ENCODE data around the gene CCNJ.

CCNJ gene

GRCh38 chr10:96061232-96061631 is 17.8 kb downstream of the CCNJ start:
- no peak for DNase-seq

GRCh38 chr10:96072674-96073073 is 29.3 kb downstream of the CCNJ start:
- no peak for DNase-seq

GRCh38 chr10:96073722-96074121 is 30.3 kb downstream of the CCNJ start:
- peak in 1 of 2 experiments; percentile 22 for DNase-seq

- no peak for DNase-seq
These were observed 31.4 kb downstream of the CCNJ start for GRCh38 chr10:96074776-96075175.

GRCh38 chr10:96075977-96076376 is 32.6 kb downstream of the CCNJ start:
- DNase-seq, result no peak

- no peak for DNase-seq
These were observed 33.8 kb downstream of the CCNJ start for GRCh38 chr10:96077156-96077555.

- DNase-seq, result no peak
These were observed 38.8 kb downstream of the CCNJ start for GRCh38 chr10:96082153-96082552.

GRCh38 chr10:96082748-96083147 is 39.4 kb downstream of the CCNJ start:
- no peak for DNase-seq

- no peak for DNase-seq
These were observed 45.7 kb downstream of the CCNJ start for GRCh38 chr10:96089116-96089515.

- DNase-seq, result peak; percentile 93
These were observed 46.5 kb downstream of the CCNJ start for GRCh38 chr10:96089670-96090462.

- no peak for DNase-seq
These were observed 47.0 kb downstream of the CCNJ start for GRCh38 chr10:96090463-96090800.

- no peak for DNase-seq
These were observed 49.8 kb downstream of the CCNJ start for GRCh38 chr10:96092999-96093767.

- no peak for DNase-seq
These were observed 50.6 kb downstream of the CCNJ start for GRCh38 chr10:96093948-96094347.

- DNase-seq, result no peak
These were observed 53.6 kb downstream of the CCNJ start for GRCh38 chr10:96096958-96097357.

- no peak for DNase-seq
These were observed 54.5 kb downstream of the CCNJ start for GRCh38 chr10:96097865-96098264.

- no peak for DNase-seq
These were observed 64.2 kb downstream of the CCNJ start for GRCh38 chr10:96107623-96108038.
